ENCODE measurements around the gene SHISA9. TPM values are rescaled to one million over a fixed set of nuclear protein-coding genes. Genes with fewer than 3 reads are reported as not detected.

Gene SHISA9
- total and polyA plus RNA-seq, 12 donors, result 0.04 to 0.96 (median 0.13) TPM; not detected in 3

DNA sequence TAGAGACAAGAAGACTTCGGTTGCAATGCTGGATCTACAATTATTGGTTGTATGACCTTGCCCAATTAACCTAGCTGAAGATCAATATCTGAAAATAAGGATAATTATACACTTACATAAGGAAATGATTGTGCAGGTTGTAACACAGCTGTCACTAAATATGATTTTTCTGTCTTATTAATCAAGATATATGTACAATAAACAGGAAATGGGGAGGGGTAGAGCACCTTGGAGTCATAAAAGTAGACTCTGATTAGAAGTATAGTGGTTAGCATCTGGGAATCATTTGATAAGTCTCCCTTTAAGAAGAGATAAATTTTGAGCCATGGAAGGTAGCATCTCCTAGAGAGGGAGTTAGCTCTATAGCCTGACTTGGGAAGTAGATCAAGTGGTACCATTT is 369.2 kb downstream of the SHISA9 start:
- DNase-seq (no peak), ATAC-seq (no peak)
- 79 to 90% methylated on average over 1 of the region's 1 CpG for whole genome bisulfite sequencing, 2 donors
- no peaks in the 10 kb centered on the region for H3K36me3 ChIP-seq
- peaks cover 0 to 4% (median 0%) of the 10 kb centered on the region in 7 donors for H3K27me3 ChIP-seq
- intact Hi-C loops (cut with DNase I), result no loop called here
- no peak overlapping the region for H3K4me3 ChIP-seq
- TF ChIP-seq, protein P1, sequence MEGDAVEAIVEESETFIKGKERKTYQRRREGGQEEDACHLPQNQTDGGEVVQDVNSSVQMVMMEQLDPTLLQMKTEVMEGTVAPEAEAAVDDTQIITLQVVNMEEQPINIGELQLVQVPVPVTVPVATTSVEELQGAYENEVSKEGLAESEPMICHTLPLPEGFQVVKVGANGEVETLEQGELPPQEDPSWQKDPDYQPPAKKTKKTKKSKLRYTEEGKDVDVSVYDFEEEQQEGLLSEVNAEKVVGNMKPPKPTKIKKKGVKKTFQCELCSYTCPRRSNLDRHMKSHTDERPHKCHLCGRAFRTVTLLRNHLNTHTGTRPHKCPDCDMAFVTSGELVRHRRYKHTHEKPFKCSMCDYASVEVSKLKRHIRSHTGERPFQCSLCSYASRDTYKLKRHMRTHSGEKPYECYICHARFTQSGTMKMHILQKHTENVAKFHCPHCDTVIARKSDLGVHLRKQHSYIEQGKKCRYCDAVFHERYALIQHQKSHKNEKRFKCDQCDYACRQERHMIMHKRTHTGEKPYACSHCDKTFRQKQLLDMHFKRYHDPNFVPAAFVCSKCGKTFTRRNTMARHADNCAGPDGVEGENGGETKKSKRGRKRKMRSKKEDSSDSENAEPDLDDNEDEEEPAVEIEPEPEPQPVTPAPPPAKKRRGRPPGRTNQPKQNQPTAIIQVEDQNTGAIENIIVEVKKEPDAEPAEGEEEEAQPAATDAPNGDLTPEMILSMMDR (IDR thresholded peaks at IDR 0.05), result no peak
- no peaks in the 10 kb centered on the region for H3K9me3 ChIP-seq
- H3K4me1 ChIP-seq, result no peaks in the 10 kb centered on the region
- no peak overlapping the region for H3K27ac ChIP-seq

GRCh38 chr16:13289515-13289914 is 388.1 kb downstream of the SHISA9 start:
- DNase-seq, result no peak

More at GRCh38 chr16:13289515-13289914, 388.1 kb downstream of the SHISA9 start:
- Histone ChIP-seq H3K4me1 (no peaks in the 10 kb centered on the region), H3K4me3 (no peak overlapping the region), H3K9me3 (no peaks in the 10 kb centered on the region), H3K36me3 (no peaks in the 10 kb centered on the region), H3K27me3 (peaks cover 0 to 38% (median 0%) of the 10 kb centered on the region in 7 donors), H3K27ac (no peak overlapping the region)
- no peak for ATAC-seq
- TF ChIP-seq, protein P1 (IDR thresholded peaks at IDR 0.05), result no peak
- intact Hi-C loops (cut with DNase I), result no loop called here

Other genes starting within 250 kb of the SHISA9 start
- 10 to 100 TPM; 11.3 to 20.2 (median 14.5) TPM for gene CPPED1, start 97.7 kb upstream of the SHISA9 start, total RNA-seq
- gene CPPED1, start 97.7 kb upstream of the SHISA9 start, polyA plus RNA-seq, result 1 to 10 TPM; 5.6 to 6.0 TPM

Measured in heart right ventricle (tissue), 16 donors.